Measurements from ENCODE around the gene CCDC70.

CCDC70 gene

DNA sequence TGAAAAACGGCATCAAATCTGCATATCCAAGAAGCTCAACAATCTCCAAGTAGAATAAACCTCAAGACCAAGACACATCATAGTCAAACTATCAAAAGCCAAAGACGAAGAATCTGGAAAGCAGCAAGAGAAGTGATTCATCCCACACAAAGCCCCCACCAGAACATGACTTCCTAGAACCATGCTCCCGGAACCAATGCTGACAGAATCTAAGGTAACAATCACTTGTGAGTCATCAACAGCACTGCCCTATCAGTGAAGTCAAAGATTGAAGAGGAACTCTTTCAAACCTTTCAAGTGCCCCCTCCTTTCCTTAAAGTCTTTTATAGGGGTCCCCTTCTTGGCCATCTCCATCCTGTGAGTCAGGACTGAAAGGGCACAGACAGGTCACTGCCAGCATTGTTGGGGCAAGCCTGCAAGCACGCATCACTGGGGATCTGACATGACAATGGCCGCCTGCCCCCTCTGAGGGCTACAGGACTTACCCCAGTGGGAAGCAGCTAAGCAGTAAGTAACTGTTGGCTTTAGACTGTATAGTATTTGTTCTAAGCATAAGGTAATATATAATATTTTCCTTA is at the start of gene CCDC70:
TSS of gene CCDC70 (plus strand) at position 247 of the 578 bp plus-strand sequence. CDS start 3,443 bp downstream, outside the sequence.
- TF ChIP-seq, protein P1, sequence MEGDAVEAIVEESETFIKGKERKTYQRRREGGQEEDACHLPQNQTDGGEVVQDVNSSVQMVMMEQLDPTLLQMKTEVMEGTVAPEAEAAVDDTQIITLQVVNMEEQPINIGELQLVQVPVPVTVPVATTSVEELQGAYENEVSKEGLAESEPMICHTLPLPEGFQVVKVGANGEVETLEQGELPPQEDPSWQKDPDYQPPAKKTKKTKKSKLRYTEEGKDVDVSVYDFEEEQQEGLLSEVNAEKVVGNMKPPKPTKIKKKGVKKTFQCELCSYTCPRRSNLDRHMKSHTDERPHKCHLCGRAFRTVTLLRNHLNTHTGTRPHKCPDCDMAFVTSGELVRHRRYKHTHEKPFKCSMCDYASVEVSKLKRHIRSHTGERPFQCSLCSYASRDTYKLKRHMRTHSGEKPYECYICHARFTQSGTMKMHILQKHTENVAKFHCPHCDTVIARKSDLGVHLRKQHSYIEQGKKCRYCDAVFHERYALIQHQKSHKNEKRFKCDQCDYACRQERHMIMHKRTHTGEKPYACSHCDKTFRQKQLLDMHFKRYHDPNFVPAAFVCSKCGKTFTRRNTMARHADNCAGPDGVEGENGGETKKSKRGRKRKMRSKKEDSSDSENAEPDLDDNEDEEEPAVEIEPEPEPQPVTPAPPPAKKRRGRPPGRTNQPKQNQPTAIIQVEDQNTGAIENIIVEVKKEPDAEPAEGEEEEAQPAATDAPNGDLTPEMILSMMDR (IDR thresholded peaks at IDR 0.05; ENCODE audit: low read depth, low read length), result no peak
- H3K4me3 ChIP-seq (replicated peaks in 1 of 2; ENCODE audit: low read depth in 2 of 2, low read length in 2 of 2), result no peak within 1 kb of the TSS
- peak in 1 of 2 donors; percentile 43 for DNase-seq (ENCODE audit: low read depth in 2 of 2)

DNA sequence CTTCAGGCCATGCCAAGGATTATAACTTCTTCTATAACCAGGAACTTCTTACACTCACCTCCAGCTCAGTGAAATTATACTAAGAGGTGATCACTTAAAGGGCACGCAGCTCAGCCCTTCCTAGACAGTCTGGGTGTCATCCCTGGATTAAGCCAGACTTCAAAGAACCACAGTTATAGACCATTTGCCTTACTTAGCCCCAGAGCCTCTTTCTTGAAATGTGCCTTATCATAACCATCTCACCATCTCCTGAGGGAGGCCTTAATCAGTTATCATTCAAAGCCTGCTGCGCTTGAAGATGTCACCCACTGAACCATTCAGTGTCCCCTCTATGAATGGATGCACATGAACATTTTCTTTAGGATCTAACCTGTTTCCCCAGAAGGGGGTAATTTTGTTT is 47.7 kb upstream of the CCDC70 start:
- no peak for DNase-seq (ENCODE audit: low read depth in 2 of 2)
- TF ChIP-seq, protein P1 (IDR thresholded peaks at IDR 0.05; ENCODE audit: low read depth, low read length), result no peak
- H3K4me3 ChIP-seq (replicated peaks in 1 of 2; ENCODE audit: low read depth in 2 of 2, low read length in 2 of 2), result no peak overlapping the region

DNA sequence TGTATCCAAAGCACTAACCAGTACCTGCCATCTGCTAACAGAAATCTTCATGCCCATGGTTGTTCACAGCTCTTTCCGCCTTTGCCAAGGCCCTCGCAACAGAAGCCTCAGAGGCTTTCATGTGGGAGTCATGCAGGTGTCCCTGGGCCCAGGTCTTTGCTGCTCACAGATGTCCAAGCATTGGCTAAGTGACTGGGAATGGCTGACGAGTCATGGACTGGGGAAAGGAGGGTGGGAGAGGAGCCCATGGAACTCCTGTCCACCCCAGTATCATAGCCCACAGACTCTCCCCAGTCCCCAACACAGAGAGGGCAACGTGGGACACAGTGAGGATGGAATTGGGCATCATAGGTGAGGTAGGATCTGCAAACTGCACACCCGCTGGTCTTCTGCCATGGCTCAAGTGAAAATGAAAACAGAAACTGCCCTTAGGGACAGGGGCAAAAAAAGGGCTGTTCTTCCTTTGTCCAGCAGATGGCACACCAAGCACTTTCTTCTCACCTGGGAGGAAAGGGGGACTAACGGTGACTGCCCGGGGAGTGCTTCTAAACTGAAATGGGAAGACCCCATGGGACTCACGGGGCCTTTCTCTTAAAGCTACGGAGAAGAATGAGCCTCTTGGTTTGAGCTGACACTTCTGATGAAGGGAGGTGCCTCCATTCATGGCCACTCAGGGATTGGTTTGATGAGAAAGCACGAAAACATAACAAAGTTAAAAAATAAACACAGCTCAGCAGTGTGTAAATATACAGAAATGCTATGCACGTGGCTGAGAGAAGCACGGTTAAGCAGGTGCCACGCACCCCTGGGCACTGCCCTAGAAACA is 46.7 kb upstream of the CCDC70 start:
- H3K4me3 ChIP-seq (replicated peaks in 1 of 2; ENCODE audit: low read depth in 2 of 2, low read length in 2 of 2), result peak overlapping the region in 1 of 2 donors; percentile 21
- DNase-seq (ENCODE audit: low read depth in 2 of 2), result peak; percentile 71 to 73
- TF ChIP-seq, protein P1 (IDR thresholded peaks at IDR 0.05; ENCODE audit: low read depth, low read length), result peak; percentile 86

DNA sequence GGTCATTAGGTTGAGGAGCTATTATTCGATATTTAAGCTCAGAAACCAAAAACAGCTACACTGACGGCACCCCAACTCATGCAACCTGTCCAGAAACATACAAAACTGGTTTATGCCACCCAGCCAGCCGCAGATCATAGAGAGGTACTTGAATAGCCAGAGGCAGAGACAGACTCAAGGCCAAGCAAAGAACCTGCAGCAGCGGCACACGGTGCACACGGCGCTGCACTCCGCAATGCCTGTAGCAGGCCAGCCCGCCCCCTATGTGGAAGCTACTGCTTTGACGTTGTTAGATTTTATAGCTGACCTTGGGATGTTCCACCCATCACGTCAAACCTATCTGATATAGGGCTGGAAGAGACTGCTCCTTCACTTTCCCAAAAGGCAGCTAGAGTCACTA is 45.9 kb upstream of the CCDC70 start:
- DNase-seq (ENCODE audit: low read depth in 2 of 2), result no peak
- no peak overlapping the region for H3K4me3 ChIP-seq (replicated peaks in 1 of 2; ENCODE audit: low read depth in 2 of 2, low read length in 2 of 2)
- TF ChIP-seq, protein P1 (IDR thresholded peaks at IDR 0.05; ENCODE audit: low read depth, low read length), result no peak

DNA sequence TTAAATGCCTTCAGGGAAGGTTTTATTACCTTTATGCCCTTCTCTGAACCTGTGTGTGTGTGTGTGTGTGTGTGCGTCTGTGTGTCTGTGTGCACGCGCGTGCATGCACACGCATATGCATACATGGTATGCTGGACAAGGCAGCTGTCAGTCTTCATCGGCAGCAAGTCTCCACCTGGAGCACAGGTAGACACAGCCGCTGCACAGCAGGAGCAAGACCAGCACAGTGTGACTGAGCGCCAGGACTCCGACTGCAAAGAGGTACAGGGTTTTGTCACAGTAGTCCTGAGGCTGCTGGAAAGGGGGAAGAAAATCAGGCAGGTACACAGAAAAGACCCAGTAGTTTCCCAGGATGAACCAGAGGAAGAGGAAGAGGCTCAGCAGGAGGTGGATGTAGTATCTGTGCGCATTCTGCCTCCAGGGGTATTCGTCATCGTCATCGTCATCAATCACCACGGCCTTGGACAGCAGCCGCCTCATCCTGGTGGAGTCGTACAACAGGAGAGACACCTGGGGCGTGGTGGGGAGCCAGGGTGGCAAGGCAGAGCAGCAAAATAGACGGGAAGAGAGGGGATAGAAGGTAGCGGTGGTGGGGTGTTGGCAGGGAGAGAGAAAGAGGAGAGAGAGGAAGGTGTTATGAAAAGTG is 45.0 kb upstream of the CCDC70 start:
- TF ChIP-seq, protein P1 (IDR thresholded peaks at IDR 0.05; ENCODE audit: low read depth, low read length), result no peak
- no peak overlapping the region for H3K4me3 ChIP-seq (replicated peaks in 1 of 2; ENCODE audit: low read depth in 2 of 2, low read length in 2 of 2)
- no peak for DNase-seq (ENCODE audit: low read depth in 2 of 2)

DNA sequence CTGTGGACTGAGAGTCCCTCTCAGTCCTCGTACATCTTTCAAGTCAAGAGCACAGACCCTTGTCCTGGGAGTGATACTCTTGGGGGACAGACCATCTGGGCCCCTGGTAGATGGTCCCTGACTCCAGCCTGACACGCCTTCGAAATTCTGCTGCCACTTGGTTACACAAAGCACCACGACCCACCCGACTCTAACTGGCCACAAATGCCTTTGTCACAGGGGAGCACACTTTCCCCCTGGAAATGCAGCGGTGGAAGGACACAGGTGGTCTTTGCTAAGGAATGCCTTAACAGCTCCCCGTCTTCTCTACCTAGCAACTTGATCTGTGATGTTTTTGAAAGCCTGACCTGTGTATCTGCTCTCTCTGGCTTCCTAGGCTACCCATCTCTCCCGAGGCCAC is 44.1 kb upstream of the CCDC70 start:
- DNase-seq (ENCODE audit: low read depth in 2 of 2), result no peak
- TF ChIP-seq, protein P1 (IDR thresholded peaks at IDR 0.05; ENCODE audit: low read depth, low read length), result no peak
- no peak overlapping the region for H3K4me3 ChIP-seq (replicated peaks in 1 of 2; ENCODE audit: low read depth in 2 of 2, low read length in 2 of 2)

Measured in cardiac fibroblast (primary cell).